CD4-positive, alpha-beta T cell treated with Interleukin-21 for 1 hour (primary cell): ENCODE data around the gene MAP3K4.

Experiments used
- DNase-seq: peaks from one replicate; pipeline ENCODE4 v3.0.0-alpha.2; 2020

Gene MAP3K4

DNA sequence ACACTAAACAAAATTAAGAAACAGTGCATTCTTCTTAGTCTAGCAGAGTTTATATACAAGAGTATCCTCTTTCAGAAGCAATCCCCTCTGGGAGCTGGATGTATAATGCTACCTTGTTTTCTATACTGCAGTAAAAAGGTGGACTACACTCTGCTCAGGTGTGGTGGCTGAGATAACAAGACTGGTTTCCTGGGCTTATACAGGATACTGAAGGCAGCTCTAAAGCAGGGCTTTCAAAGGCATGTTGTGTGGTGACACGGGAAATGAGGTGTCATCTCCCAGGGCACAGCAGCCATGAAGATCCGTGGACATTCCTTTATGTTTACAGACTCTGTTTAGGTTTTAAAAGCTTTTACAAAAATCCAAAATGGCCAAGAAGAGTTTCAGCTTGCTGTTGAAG is 136.7 kb downstream of the MAP3K4 start:
- no peak for DNase-seq

DNA sequence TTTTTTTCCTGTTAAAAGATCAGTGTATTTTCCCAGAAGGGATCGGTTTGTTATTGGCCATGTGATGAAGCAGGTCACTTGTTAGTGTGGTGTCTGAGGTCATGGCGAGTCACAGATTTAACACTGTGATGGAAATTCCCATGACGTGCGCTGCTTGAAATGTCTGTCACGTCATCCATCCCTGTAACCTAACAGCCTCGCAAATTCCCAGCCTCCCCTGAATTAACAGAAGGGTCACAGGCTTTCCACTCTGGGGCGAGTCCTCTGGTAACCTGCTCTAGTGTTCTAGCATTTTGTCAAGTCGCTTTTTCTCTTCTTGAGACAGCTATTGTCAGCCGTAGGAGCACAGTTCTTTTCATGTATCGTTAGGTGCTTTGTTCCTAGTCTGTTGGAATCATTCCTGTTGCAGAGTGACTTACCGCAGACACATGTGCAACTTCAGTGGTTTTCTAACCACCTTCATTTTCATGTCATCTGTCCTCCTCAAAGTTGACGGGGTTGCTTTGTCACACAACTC is 137.2 kb downstream of the MAP3K4 start:
- peak; percentile 27 for DNase-seq

DNA sequence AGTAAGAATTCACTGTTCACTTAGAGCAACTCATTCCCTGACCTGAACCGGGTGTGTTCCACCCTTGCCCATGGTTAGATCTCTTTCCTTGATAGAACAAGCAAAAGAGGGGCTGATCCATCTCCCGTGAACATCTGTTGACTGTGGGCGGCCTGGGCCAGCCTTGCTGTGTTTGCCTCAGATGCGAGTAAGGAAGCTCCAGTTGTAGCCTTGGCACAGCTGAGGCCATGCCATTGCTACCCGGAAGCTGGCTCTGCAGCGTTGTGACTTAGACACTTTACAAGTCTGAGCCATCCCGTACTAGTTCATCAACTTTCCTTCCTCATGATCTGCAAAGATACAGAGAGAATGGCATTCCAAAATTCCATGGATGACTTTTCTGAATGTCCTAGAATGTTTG is 139.0 kb downstream of the MAP3K4 start:
- no peak for DNase-seq

DNA sequence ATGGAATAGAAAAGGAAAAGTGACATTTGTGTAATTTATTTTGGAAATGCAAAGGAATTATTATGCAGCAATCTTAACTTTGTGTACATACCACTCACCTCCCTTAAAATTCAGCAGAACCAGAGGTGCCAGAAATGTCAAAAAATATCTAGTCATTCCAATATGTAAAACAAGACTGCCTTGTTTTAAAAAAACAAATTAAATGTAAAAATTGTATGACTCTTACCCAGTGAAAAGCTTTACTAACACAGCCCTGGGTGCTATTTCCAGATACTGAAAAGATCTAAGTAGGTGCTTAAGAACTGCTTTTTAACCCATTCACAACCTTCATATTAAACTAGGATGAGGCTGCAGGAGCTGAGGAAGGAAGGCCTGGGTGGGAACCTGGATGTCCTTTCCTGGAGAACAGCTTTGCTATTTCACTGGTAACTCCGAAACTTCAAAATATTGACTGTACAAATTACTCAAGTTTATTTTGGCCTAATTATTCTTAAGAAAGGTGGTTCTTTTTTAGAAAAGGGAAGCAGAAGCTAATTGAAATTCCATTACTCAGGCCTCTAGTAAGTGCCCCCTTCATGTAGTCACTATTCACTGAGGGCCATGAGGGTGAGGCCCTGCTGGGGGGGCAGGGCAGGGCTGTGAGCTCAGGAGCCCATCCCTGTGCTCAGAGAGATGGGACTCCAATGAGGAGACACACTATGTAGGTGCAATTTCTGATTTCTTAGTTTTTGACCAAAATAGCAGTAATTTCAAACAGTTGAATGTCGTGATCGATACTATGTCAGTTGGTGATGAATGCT is 139.6 kb downstream of the MAP3K4 start:
- no peak for DNase-seq

DNA sequence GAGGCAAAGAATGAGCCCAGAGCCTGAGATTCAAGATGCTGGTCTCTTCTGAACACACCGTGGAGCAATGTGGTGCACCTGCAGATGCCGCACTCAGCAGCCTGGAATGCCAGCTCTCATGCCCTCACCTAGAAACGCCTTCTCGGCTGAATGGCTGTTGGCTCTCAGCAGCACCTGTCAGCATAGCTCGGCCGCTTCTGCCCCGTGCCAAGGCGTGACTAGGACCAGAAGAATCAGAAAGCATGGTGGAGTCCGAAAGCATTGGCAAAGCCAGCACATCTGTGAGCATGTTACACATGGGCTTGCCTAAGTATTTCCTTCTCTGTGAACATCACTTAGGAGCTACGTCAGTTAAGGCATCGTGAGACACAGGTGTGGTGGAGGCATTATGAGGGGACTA is 140.8 kb downstream of the MAP3K4 start:
- no peak for DNase-seq

DNA sequence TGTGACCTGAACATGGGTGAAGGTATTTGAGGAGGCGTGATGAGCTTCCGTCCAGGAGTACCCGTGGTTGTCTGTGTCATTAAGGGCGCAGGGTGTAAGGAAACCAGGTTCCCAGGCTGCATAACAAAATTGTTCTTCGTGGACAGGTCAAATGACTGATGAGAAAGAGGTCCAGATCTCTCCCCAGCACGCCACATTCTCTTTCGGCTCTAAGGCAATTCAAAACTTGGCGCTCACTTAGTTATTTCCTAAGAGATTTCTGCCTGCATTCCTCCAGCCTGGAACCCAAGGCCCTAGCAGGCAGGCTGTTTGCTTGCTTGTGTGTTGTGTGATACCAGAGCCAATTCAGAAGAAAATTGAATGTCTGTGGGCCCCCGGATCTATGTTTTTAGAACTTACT is 142.4 kb downstream of the MAP3K4 start:
- DNase-seq = no peak

DNA sequence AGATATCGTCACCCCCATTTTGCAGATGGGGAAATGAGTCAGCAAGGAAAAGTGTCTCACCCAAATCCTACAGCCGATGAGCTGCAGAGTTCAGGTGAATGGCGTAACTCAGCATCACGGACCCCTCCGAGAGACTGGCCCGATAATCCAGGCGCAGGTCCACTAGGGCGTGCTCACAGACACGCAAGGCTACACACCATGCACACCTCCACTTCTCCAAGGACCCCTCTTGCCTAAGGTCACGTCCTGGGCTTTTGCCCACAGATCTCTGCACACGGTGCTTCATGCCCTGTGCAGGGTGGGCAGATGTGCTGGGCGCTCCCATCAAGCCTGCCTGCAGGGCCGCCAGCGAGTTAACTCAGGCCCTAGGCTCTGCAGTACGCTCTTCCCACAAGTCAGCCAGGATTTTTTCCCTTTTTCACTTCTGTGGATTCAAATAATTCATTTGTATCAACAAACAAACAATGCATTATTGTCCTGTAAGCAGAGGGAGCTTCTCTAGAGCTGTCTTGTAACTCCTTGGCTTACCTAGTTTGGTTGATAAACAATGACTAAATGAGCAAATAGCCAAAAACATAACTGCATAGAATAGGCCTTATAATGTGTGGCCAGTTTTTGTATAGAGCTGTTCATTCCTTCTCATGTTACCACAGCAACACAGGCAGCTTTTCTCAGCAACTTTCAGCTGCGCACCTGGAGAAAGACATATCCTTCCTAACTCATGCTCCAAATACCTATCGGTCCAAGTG is 143.2 kb downstream of the MAP3K4 start:
- no peak for DNase-seq

DNA sequence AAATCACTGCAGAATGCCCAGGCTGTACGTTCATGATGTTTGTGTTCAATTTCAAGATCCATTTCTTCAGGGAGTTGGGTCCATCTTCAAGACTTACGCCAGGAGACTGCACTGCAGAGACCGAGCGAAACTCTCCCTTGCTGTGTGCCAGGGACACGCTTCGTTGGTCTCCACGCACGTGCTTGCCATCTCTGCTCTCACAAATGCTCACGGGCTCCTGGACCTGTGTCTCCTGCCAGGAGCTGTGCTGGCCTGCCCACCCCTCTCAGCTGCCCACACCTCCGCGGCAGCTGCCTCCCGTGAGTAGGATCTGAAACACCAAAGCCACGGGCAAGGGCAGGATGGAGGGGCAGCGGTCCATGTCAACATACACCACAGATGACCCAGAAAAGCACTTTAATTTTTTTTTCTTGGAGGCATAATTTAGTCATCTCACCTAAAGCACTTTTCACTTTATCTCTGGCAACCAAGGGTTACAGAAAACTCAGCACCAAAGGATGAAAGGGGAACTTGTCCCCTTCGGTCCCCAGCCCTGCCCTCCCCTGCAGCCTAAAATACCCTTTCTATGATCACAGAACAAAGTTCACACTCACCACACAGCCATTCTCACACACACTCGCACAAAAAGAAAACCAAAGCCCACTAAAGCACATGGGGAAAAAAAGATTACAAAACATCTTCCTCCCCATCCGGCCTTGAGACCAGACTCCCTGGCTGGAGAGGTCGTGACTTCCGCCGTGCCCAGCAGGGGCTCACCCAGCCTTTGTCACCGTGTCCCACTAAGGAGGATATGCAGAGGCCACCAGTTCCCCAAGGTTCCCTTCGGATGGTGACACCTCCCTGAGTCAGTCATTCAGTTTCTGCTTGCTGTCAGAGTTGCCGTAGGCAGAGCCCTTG is 144.4 kb downstream of the MAP3K4 start:
- DNase-seq = no peak

DNA sequence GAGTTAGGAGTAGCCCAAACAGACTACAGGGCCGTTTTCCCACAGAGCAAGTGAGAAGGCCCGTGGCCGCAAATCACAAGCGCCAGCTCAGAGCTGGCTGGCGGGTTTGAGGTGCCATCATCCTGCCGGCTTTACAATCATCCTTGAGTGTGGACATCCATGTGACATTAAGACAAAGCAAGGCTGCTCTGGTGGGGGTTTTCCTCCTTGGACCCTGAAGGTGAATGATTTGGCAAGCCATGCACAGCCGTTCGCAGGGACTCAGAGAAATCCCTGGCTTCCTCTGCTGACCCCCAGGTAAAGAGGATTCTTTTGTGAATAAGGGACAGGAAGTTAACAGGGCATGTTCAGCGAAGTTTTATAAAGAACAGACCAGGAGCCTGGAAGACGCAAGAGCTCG is 145.1 kb downstream of the MAP3K4 start:
- no peak for DNase-seq

DNA sequence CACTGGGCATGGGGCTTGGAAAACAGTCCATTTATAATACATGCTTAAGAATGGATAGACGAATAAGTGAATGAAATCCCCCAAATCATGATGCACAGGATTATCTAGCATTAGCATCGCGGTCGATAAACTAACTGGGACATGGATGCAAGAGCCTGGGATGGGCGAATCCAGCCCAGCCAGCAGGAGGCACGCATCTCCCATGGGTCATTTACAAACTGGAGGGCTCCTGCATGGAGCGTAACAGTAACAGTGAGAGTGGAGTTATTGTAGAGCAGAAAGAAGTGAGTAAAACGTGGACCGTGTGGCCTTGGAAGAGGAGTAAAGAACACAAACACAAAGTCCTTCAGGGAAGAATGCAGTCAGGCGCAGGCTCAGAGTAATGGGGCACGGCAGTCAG is 145.8 kb downstream of the MAP3K4 start:
- no peak for DNase-seq

DNA sequence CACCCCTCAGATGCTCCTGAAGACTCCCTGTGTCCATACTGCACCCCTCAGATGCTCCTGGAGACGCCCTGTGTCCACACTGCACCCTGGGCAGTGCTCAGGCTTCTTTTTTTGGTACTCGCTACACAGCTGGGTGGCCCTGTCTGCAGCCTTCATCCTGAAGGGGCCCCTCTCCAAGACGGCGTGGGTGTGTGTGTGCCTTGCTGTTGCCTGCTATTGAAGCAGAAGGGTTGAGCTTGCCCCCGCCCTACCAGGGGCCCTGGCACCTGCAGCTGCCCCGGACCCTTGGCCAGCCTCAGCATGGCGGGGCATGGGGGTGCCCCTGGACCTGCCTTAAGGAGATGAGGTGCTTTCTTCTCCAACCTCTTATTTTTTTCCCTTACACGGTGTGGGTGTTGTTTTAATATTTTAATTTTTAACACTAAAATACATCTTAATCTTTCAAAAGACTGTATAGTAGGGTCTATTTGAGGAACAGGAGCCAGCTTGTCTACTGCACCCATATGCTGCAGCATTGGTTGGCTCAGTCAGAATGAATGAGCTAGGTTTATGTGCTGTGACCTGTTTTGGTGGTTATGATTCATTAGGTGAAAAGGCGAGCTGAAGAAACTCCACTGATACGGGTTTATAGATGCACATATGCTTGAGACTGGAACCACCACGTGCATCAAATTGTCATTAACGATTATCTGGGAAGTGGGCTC is 146.4 kb downstream of the MAP3K4 start:
- DNase-seq = no peak

DNA sequence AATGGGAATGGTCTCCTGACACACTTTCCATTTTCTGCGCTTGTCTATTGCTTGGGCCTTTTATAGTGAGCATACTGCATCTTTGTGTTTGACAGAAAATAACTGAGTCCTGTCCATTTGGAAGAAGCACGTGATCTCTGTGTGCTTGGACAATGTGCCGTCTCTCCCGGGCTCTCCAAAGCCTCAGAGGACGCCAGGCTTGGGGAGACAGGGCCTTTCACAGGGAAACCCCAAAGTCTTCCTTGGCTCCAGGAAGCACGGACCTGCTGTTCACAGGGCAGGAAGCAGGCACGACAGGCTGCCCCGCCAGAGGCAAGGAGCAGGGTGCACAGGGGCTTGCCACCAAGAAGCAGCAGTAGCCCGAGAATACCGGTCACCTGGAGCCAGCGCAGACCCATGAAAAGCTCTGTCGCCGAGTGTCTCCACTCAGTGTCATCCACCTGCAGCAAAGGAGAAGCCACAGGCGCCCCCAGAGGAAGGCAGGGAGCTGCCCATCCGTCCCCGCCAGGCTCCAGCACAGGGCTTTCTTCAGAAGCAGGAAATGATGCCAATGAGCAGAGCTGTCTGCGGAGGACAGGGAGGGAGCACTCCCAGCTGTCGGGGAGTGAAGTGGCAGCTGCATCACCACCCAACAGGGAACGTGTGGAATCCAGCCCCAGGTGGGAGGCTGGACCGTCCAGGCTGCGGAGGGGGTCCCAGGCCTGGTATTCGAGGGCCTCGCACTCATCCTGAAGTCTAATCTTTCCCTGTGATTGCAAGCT is 147.2 kb downstream of the MAP3K4 start:
- DNase-seq = no peak

DNA sequence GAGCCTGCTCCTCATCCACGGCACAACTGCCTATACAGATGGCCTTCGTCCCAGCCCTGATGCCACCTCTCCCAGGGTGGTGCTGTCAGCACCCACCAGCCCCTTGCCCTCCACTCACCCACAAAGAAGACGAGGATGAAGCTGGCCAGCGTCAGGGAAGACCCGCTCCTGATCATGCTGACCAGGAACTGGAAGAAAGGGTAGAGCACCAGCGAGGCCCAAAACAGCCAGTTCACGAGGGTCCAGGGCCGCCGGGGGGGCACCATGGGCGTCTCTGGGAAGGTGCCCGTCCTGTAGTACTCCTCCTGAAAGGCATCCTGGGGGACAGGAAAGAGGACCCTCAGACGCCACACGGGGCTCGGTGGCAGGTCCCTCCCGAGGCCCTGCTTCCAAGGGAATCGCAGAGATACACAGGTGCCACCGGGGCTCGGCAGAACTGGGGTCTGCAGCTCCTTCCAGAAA is 147.8 kb downstream of the MAP3K4 start:
- DNase-seq = no peak

DNA sequence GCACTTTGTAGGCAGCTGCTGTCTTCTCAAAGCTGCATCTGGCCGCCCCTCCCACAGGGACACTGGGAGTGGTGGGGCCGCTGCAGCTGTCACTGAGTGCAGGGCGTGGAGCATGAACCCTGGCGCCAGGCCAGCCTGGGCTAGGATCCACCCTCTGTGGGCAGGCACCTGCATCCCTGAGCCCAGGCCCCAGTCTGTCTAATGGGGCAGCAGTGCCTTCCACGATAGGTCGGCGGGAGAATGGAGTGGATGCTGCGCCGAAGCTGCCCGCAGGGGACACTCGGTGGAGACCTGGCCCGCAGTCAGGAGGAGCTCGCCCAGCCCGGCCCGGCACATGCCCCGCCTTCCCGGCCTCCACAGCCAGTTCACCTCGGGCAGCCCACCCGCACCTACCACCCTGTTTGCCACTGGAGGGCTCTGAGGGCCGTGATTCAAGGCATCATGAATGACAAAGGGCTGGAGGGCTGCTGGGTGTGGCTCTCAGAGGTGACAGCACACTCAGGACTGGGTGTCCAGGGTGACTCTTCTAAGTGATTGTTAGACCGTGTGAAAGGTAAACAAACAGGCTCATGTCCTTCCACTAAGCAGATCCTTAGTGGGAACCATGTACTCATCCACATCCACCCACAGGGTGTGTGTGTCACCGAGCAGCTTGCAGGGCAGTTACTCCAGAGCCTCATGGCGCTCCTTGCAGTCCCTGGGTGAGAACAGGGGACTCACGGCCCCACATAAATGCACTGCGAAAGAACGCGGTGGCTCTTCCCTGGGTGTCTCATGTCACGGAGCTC is 148.4 kb downstream of the MAP3K4 start:
- DNase-seq = no peak

DNA sequence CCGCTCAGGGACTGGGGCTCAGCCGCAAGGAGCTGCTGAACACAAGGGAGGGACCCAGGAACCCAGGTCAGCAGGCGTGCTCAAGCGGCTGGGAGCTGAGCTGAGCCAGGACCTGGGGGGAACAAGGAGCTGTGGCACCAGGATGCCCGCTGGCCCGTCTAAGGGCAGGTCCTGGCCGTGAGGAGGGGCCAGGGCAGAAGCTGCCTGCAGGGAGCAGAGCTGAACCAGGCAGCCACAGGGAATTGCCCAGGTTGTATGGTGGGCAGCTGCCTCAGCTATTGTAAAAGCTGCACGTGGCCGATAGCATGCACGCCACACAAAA is 148.9 kb downstream of the MAP3K4 start:
- DNase-seq = no peak

DNA sequence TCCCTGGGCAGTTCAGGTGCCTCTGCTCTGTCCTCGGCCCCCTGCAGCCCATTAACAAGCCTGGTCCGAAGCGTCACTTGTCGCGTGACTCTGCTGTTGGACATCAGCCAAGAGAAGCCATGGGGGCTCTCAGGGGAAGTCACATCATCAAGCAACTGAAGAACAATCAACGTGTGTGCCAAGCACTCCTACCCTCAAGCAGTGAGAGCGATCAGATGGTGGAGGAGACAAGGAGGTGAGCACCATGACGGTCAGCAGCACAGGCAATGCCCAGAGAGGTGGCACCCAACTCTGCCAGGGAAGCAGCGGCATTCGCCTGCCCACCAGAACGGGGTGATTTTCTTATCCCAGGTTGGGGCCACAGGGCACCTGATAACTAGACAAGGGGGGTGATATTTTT is 149.6 kb downstream of the MAP3K4 start:
- DNase-seq = no peak

DNA sequence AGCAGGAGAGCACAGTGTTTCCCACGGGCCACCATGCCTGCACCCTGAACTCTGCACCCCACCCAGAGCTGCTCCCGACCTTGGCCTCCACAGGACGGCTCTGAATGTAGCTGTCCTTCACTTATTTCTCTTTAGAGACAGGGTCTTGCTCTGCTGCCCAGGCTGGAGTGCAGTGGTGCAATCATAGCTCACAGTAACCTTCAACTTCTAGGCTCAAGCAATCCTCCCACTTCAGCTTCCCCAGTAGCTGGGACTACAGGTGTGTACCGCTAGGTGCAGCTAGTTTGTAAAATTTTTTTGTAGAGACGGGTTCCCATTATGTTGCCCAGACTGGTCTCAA is 151.4 kb downstream of the MAP3K4 start:
- DNase-seq = no peak

DNA sequence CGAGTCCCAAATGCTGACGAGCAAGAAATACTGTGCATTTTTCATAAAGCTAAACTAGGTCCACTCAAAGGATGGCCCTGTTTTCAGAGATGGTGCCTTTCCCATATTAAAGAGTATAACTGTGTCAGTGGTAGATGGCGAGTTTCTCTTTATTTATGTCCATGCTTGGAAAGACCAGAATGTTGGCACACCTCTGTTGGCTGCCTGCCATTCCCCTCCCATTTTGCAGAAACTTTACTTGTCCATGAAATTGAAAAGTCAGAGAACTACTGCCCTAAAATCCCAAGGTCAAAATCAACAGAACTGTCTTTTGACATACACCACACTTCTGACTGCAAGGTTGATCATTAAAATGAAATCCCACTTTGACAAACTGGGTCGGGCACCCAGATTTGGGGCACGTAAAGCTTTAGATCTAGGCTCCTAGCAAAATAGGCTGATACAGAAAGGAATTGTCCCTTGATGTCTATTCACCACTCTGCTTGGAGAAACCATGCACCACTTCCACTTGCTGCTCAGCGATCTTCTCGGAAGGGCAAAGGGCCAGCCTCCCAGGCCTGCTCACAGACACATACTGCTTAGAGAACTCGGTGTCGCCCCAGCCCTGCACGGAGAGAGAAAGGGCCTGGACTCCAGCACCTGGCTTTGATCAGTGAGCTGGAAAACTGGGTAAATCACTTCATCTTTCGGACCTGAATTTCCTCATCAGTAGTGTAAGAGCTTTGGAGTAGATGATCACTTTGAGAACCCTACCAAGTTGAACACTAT is 152.3 kb downstream of the MAP3K4 start:
- no peak for DNase-seq

DNA sequence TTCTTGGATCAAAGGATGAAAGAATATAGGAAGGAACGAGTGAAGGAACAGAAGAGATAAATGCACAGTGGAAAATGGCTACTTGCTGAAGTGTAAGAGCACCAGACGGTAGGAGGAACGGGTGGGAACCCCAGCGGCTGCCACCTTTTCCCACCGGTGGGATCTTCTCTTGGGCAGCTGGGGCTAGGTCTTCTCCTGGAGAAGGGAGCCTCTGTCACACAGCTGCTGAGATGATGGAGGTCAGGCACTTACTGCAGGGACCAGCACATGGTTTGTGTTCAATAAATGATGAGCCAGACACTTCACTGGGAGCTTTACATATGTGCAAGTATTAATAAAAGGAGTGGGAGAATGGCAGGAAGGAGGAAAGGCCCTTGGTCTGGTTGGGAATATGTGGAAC is 158.6 kb downstream of the MAP3K4 start:
- DNase-seq = no peak

DNA sequence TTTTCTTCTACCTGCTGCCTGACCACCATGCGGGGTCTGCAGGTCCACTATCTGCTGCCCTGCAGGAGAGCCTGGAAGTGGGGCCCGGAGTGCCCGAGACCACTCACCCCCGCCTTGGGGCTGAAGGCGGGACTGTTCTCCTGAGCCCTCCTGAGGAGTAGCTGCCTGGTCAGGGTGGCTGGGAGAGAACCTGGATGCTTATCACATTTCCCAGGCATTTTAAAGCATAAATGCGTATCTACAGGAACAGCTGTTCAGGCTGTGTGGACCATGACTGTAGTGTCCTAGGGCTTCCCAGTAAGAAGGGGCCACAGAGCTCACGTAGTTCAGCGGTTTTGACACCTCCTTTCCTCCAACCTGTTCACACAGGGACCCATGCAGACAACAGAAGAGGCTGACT is 159.0 kb downstream of the MAP3K4 start:
- DNase-seq = no peak
